Colonic mucosa (tissue), 4 donors: Measurements from ENCODE around the gene FMN1. TPM values are rescaled to one million over a fixed set of nuclear protein-coding genes. Genes with fewer than 3 reads are reported as not detected.

Experiments
- DNase-seq: peaks from one replicate; pipeline ENCODE4 v3.0.0-alpha.2; 2020
- H3K27ac ChIP-seq: fragments of 200-600 bp; one replicate; pipeline ENCODE4 v1.8.0; 2021
- H3K27me3 ChIP-seq: fragments of 200-600 bp; one replicate; pipeline ENCODE4 v1.8.0; 2021
- H3K36me3 ChIP-seq: fragments of 200-600 bp; one replicate; pipeline ENCODE4 v1.8.0; 2021
- H3K4me1 ChIP-seq: fragments of 200-600 bp; one replicate; pipeline ENCODE4 v1.8.0; 2021; ENCODE audit warnings: mild to moderate bottlenecking
- H3K4me3 ChIP-seq: fragments of 200-600 bp; one replicate; pipeline ENCODE4 v1.8.0; 2021
- H3K9ac ChIP-seq, 2 donors: one replicate each; pipeline ENCODE4 v1.7.0; 2013; ENCODE audit warnings: control low read depth in 2 of 2, low read depth in 2 of 2, low read length in 2 of 2
- H3K9me3 ChIP-seq: fragments of 200-600 bp; one replicate; pipeline ENCODE4 v1.8.0; 2021
- CTCF ChIP-seq: fragments of 200-600 bp; IDR thresholded peaks from one replicate; pipeline ENCODE4 v1.8.0; 2022; ENCODE audit warnings: antibody characterized with exemption, mild to moderate bottlenecking
- intact Hi-C: fragments of 100-400 bp; cut with DNase I; formaldehyde crosslinking; loops from one replicate; pipeline ENCODE4 v1.14.1; 2022
- total RNA-seq, 2 donors: library from RNA; stranded (reverse); fragmentation: NEBNext Ultra II Directional in 1 of 2; extraction: Animal tissue kit (Norgen Biotek cat#: 25700) in 1 of 2; gene quantifications; one replicate each; pipeline ENCODE4 v1.2.1, GENCODE V29; 2021
- donor health status: healthy.
- donor health status: DM: no; HTN: no; CAD: no.
- donor health status: DM: no; HTN: no; CAD: no.

The FMN1 gene
- total RNA-seq, 2 donors from 2014 or later, result 23.5 to 32.0 TPM

GRCh38 chr15:33138000-33138399 lies 56.5 kb downstream of the FMN1 start:
- Histone ChIP-seq H3K27ac (no peak overlapping the region), H3K9me3 (no peaks in the 10 kb centered on the region), H3K27me3 (no peaks in the 10 kb centered on the region), H3K4me1 (no peaks in the 10 kb centered on the region), H3K4me3 (no peak overlapping the region), H3K36me3 (no peaks in the 10 kb centered on the region), H3K9ac (no peak overlapping the region)
- intact Hi-C loops, result no loop called here
- DNase-seq, result no peak
- no peak for TF ChIP-seq CTCF

- TF ChIP-seq CTCF, result no peak
- no peaks in the 10 kb centered on the region for H3K36me3 ChIP-seq
- no peaks in the 10 kb centered on the region for H3K27me3 ChIP-seq
- no peaks in the 10 kb centered on the region for H3K9me3 ChIP-seq
- DNase-seq, result no peak
- intact Hi-C loops, result no loop called here
- H3K4me3 ChIP-seq, result no peak overlapping the region
- no peak overlapping the region for H3K27ac ChIP-seq
- H3K4me1 ChIP-seq, result no peaks in the 10 kb centered on the region
- H3K9ac ChIP-seq, result no peak overlapping the region
Observed at GRCh38 chr15:33137101-33137500, 57.4 kb downstream of the FMN1 start.

GRCh38 chr15:33136353-33136752 lies 58.2 kb downstream of the FMN1 start:
- intact Hi-C loops, result no loop called here
- Histone ChIP-seq H3K27ac (no peak overlapping the region), H3K4me3 (no peak overlapping the region), H3K36me3 (no peaks in the 10 kb centered on the region), H3K4me1 (no peaks in the 10 kb centered on the region), H3K27me3 (no peaks in the 10 kb centered on the region), H3K9ac (no peak overlapping the region), H3K9me3 (no peaks in the 10 kb centered on the region)
- no peak for TF ChIP-seq CTCF
- no peak for DNase-seq

- Histone ChIP-seq H3K9ac (no peak overlapping the region), H3K4me3 (no peak overlapping the region), H3K36me3 (no peaks in the 10 kb centered on the region), H3K27ac (no peak overlapping the region), H3K4me1 (no peaks in the 10 kb centered on the region), H3K9me3 (no peaks in the 10 kb centered on the region), H3K27me3 (no peaks in the 10 kb centered on the region)
- TF ChIP-seq CTCF, result no peak
- intact Hi-C loops, result no loop called here
- no peak for DNase-seq
Observed at GRCh38 chr15:33135355-33135781, 59.1 kb downstream of the FMN1 start.

GRCh38 chr15:33132722-33133345 lies 61.7 kb downstream of the FMN1 start:
- intact Hi-C loops, result loop anchor here (2.0 to 5.0 kb wide), 2 partner anchors 44 to 111 kb away; no protein-coding TSS in a partner anchor
- peak; percentile 63 for DNase-seq
- H3K9ac ChIP-seq, result no peak overlapping the region

More at GRCh38 chr15:33132722-33133345, 61.7 kb downstream of the FMN1 start:
- no peak overlapping the region for H3K4me3 ChIP-seq
- peak; percentile 58 for TF ChIP-seq CTCF
- H3K36me3 ChIP-seq, result no peaks in the 10 kb centered on the region
- no peaks in the 10 kb centered on the region for H3K9me3 ChIP-seq
- H3K4me1 ChIP-seq, result no peaks in the 10 kb centered on the region
- H3K27me3 ChIP-seq, result no peaks in the 10 kb centered on the region
- H3K27ac ChIP-seq, result no peak overlapping the region
